ENCODE measurements around the gene PTPRG.

The PTPRG gene

DNA sequence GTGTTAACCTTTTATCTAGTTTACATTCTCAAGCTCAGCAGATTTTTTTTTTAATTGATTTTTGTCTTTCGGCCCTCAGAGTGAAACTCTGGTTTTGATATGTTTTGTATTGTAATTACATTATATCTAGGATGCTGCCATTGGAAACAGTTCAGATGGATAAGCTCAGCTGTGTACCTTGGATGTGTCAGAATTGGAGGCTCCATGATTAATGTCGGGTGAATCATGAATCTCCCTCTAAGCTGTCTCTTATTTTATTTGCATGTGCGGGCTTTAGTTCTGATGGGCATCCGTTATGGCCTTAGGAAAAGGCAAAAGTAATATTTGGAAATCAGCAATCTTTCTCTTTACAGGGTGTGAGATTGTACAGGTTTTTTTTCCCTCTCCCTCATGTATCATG is 4.2 kb downstream of the PTPRG start:
- no peak overlapping the region for H2AFZ ChIP-seq (ENCODE audit: low read depth, low read length)
- H3K4me1 ChIP-seq (ENCODE audit: low read length), result peaks cover 18% of the 10 kb centered on the region
- no peak overlapping the region for H3K4me3 ChIP-seq (ENCODE audit: low read length)
- peaks cover 27% of the 10 kb centered on the region for H3K27me3 ChIP-seq (ENCODE audit: low read depth, low read length)
- H3K27ac ChIP-seq (ENCODE audit: low read length), result no peak overlapping the region
- no peaks in the 10 kb centered on the region for H3K9me3 ChIP-seq (ENCODE audit: insufficient read depth, low read length)
- H3K79me2 ChIP-seq (ENCODE audit: low read length), result peaks cover 46% of the 10 kb centered on the region; the same call in 1 of the 2 replicates
- H3K36me3 ChIP-seq (replicated peaks; ENCODE audit: low read depth, low read length), result no peaks in the 10 kb centered on the region
- no peak overlapping the region for H3K4me2 ChIP-seq (ENCODE audit: low read length)
- H3K9ac ChIP-seq (ENCODE audit: low read length), result no peak overlapping the region
- H4K20me1 ChIP-seq (ENCODE audit: insufficient read depth, low read length), result peaks cover 63% of the 10 kb centered on the region
- TF ChIP-seq EZH2phosphoT487 (IDR thresholded peaks at IDR 0.05; ENCODE audit: low read depth), result no peak
- TF ChIP-seq, protein P1, sequence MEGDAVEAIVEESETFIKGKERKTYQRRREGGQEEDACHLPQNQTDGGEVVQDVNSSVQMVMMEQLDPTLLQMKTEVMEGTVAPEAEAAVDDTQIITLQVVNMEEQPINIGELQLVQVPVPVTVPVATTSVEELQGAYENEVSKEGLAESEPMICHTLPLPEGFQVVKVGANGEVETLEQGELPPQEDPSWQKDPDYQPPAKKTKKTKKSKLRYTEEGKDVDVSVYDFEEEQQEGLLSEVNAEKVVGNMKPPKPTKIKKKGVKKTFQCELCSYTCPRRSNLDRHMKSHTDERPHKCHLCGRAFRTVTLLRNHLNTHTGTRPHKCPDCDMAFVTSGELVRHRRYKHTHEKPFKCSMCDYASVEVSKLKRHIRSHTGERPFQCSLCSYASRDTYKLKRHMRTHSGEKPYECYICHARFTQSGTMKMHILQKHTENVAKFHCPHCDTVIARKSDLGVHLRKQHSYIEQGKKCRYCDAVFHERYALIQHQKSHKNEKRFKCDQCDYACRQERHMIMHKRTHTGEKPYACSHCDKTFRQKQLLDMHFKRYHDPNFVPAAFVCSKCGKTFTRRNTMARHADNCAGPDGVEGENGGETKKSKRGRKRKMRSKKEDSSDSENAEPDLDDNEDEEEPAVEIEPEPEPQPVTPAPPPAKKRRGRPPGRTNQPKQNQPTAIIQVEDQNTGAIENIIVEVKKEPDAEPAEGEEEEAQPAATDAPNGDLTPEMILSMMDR (IDR thresholded peaks at IDR 0.05; ENCODE audit: low read depth, low read length), result no peak

DNA sequence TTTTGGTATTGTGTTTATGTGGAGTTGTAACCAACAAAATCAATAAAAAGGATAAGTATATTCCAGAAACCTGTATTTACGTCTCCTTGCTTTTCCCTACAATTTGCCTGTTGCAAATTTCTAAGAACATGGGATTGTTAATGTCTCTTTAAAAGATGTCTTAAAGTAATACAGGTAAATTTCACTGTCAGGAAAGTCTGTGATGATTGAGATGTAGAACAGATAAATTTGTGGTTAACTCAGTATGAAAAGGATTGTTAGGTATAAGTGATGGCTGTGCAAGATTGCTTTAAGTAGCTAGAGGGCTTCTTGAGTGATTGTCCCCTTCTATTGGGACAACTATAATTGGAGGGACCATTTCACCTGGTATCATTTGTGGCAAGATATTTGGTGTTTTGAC is 6.8 kb downstream of the PTPRG start:
- no peak overlapping the region for H3K27ac ChIP-seq (ENCODE audit: low read length)
- no peak overlapping the region for H2AFZ ChIP-seq (ENCODE audit: low read depth, low read length)
- no peak overlapping the region for H3K4me3 ChIP-seq (ENCODE audit: low read length)
- no peak overlapping the region for H3K4me2 ChIP-seq (ENCODE audit: low read length)
- no peak overlapping the region for H3K9ac ChIP-seq (ENCODE audit: low read length)
- TF ChIP-seq, protein P1 (IDR thresholded peaks at IDR 0.05; ENCODE audit: low read depth, low read length), result no peak
- TF ChIP-seq EZH2phosphoT487 (IDR thresholded peaks at IDR 0.05; ENCODE audit: low read depth), result no peak
- no peaks in the 10 kb centered on the region for H3K9me3 ChIP-seq (ENCODE audit: insufficient read depth, low read length)
- H4K20me1 ChIP-seq (ENCODE audit: insufficient read depth, low read length), result peaks cover 86% of the 10 kb centered on the region
- peaks cover 6% of the 10 kb centered on the region for H3K36me3 ChIP-seq (replicated peaks; ENCODE audit: low read depth, low read length)
- peaks cover 50% of the 10 kb centered on the region for H3K79me2 ChIP-seq (ENCODE audit: low read length)
- peaks cover 27% of the 10 kb centered on the region for H3K4me1 ChIP-seq (ENCODE audit: low read length)
- peaks cover 37% of the 10 kb centered on the region for H3K27me3 ChIP-seq (ENCODE audit: low read depth, low read length)

DNA sequence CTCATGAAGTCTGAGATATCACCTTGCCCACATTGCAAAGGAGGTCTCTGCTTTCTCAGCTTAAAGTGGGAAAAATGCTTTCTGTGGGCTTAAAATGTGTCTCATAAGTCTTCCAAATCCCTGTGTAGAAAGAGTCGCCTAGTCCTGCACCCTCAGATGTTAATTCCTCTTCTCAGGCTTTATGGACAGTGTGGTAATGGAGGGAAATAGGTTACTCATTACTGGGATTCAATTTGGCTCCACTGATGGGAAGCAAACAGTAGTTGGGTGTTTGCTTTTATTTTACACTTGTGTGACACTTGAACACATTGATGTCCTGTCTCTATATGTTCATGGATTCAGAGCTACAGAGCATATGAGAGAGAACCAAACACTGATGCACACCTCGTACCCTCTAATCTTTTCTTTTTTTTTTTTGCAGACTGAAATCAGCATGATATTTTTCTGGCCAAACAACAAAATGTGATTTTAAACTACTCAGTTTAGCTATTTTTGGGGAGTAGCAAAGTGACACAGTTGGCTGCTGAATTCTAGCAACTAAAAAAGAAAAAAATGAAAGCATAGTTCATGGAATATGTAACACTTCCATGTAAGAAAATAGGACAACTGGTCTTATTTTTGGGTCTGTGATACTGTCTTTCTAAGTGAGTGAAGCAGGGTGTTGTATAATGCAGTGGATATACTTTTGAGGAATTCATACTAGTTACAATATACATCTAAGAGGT is 8.6 kb downstream of the PTPRG start:
- H3K4me1 ChIP-seq (ENCODE audit: low read length), result peaks cover 19% of the 10 kb centered on the region
- no peak overlapping the region for H2AFZ ChIP-seq (ENCODE audit: low read depth, low read length)
- no peak overlapping the region for H3K4me3 ChIP-seq (ENCODE audit: low read length)
- TF ChIP-seq, protein P1 (IDR thresholded peaks at IDR 0.05; ENCODE audit: low read depth, low read length), result no peak
- no peak for TF ChIP-seq EZH2phosphoT487 (IDR thresholded peaks at IDR 0.05; ENCODE audit: low read depth)
- H3K9me3 ChIP-seq (ENCODE audit: insufficient read depth, low read length), result no peaks in the 10 kb centered on the region; the same call in 1 of the 2 replicates
- H3K27me3 ChIP-seq (ENCODE audit: low read depth, low read length), result peaks cover 29% of the 10 kb centered on the region
- H3K4me2 ChIP-seq (ENCODE audit: low read length), result peak overlapping the region; percentile 48
- peaks cover 18% of the 10 kb centered on the region for H3K36me3 ChIP-seq (replicated peaks; ENCODE audit: low read depth, low read length)
- H3K79me2 ChIP-seq (ENCODE audit: low read length), result peaks cover 45% of the 10 kb centered on the region
- H4K20me1 ChIP-seq (ENCODE audit: insufficient read depth, low read length), result peaks cover 76% of the 10 kb centered on the region
- H3K9ac ChIP-seq (ENCODE audit: low read length), result no peak overlapping the region
- no peak overlapping the region for H3K27ac ChIP-seq (ENCODE audit: low read length)

DNA sequence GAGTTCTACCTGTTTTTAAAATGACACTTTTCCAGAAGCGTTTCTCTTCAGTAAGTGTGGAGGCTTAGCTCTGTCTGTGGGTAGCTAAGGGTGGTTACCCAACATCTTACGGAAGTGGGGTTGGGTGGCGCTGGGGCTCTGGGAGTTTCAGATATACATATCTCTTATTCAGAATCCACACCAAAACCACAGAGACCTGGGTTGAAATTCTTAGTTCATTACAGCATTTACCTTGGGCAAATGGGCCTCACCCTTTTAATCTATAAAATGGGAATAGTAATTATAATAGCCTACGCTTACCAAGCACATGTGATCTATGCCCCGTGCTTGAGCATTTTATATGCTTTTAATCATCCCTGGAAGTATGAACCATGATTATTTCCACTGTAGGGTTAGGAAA is 9.4 kb downstream of the PTPRG start:
- H3K36me3 ChIP-seq (replicated peaks; ENCODE audit: low read depth, low read length), result peaks cover 18% of the 10 kb centered on the region
- TF ChIP-seq EZH2phosphoT487 (IDR thresholded peaks at IDR 0.05; ENCODE audit: low read depth), result no peak
- TF ChIP-seq, protein P1 (IDR thresholded peaks at IDR 0.05; ENCODE audit: low read depth, low read length), result no peak
- no peaks in the 10 kb centered on the region; the same call in 1 of the 2 replicates for H3K9me3 ChIP-seq (ENCODE audit: insufficient read depth, low read length)
- peaks cover 23% of the 10 kb centered on the region for H3K27me3 ChIP-seq (ENCODE audit: low read depth, low read length)
- peaks cover 46% of the 10 kb centered on the region for H3K79me2 ChIP-seq (ENCODE audit: low read length)
- no peak overlapping the region for H3K9ac ChIP-seq (ENCODE audit: low read length)
- H2AFZ ChIP-seq (ENCODE audit: low read depth, low read length), result no peak overlapping the region
- peak overlapping the region; percentile 48 for H3K4me2 ChIP-seq (ENCODE audit: low read length)
- peaks cover 19% of the 10 kb centered on the region for H3K4me1 ChIP-seq (ENCODE audit: low read length)
- H3K4me3 ChIP-seq (ENCODE audit: low read length), result peak overlapping the region; percentile 3
- no peak overlapping the region for H3K27ac ChIP-seq (ENCODE audit: low read length)
- H4K20me1 ChIP-seq (ENCODE audit: insufficient read depth, low read length), result peaks cover 68% of the 10 kb centered on the region

Measured in OCI-LY3 (cell line).